GM06990 (cell line): ENCODE measurements around the gene FBXO45.
"Not testable (repeated sequence)": the region's sequence is repeated elsewhere in the genome, so short reads cannot be mapped to it uniquely, and the experiment has no call there.

Experiments used
- DNase-seq: peaks from one replicate; pipeline ENCODE4 v3.0.0-alpha.2; 2011; ENCODE audit not compliant: insufficient read length; ENCODE audit errors: extremely low read depth
- H3K27me3 ChIP-seq: replicated peaks from 2 replicates; pipeline ENCODE4 v1.6.0; 2011; ENCODE audit warnings: low read length; ENCODE audit not compliant: control insufficient read depth, insufficient read depth
- H3K36me3 ChIP-seq: 2 replicates; pipeline ENCODE4 v1.5.1; 2011; ENCODE audit warnings: low read length; ENCODE audit not compliant: control insufficient read depth, insufficient read depth
- H3K4me3 ChIP-seq: replicated peaks from 2 replicates; pipeline ENCODE4 v1.5.1; 2011; ENCODE audit warnings: low read depth, mild to moderate bottlenecking, control low read depth, low read length
- CTCF ChIP-seq: IDR thresholded peaks from 2 replicates; pipeline ENCODE4 v1.5.1; 2011; ENCODE audit warnings: low read length, control low read depth, mild to moderate bottlenecking, inconsistent platforms; ENCODE audit not compliant: insufficient read depth, poor library complexity, severe bottlenecking

The FBXO45 gene

GRCh38 chr3:196617256-196617655, 48.8 kb downstream of the FBXO45 start:
- Histone ChIP-seq H3K4me3 (no peak overlapping the region), H3K27me3 (no peaks in the 10 kb centered on the region), H3K36me3 (no peaks in the 10 kb centered on the region)
- no peak for TF ChIP-seq CTCF
- no peak for DNase-seq

- Histone ChIP-seq H3K4me3 (no peak overlapping the region), H3K36me3 (no peaks in the 10 kb centered on the region), H3K27me3 (no peaks in the 10 kb centered on the region)
- DNase-seq = no peak
- TF ChIP-seq CTCF = no peak
These were observed 50.8 kb downstream of the FBXO45 start for GRCh38 chr3:196619223-196619622.

- not testable (repeated sequence) for H3K36me3 ChIP-seq, DNase-seq, H3K4me3 ChIP-seq, H3K27me3 ChIP-seq
These were observed 51.2 kb downstream of the FBXO45 start for GRCh38 chr3:196619627-196620026.

- Histone ChIP-seq H3K4me3 (no peak overlapping the region), H3K36me3 (no peaks in the 10 kb centered on the region), H3K27me3 (no peaks in the 10 kb centered on the region)
- no peak for TF ChIP-seq CTCF
- peak; percentile 61 for DNase-seq
These were observed 51.7 kb downstream of the FBXO45 start for GRCh38 chr3:196620161-196620604.

- Histone ChIP-seq H3K36me3 (no peaks in the 10 kb centered on the region), H3K27me3 (no peaks in the 10 kb centered on the region), H3K4me3 (no peak overlapping the region)
- no peak for DNase-seq
- no peak for TF ChIP-seq CTCF
These were observed 52.2 kb downstream of the FBXO45 start for GRCh38 chr3:196620684-196621083.

GRCh38 chr3:196621611-196622010, 53.2 kb downstream of the FBXO45 start:
- TF ChIP-seq CTCF = no peak
- no peak for DNase-seq
- Histone ChIP-seq H3K27me3 (no peaks in the 10 kb centered on the region), H3K36me3 (no peaks in the 10 kb centered on the region), H3K4me3 (no peak overlapping the region)
